HCT116 (cell line): ENCODE measurements around the gene JPT1. TPM values are rescaled to one million over a fixed set of nuclear protein-coding genes. Genes with fewer than 3 reads are reported as not detected.

ENCODE experiments used
- ATAC-seq: fragments of 200-7000 bp; cut with Tn5 transposase; 2 replicates; pipeline ENCODE4 v1.9.1; 2020; ENCODE audit warnings: mild to moderate bottlenecking, moderate library complexity
- BruUV-seq: library from RNA; stranded (reverse); fragments of 400-500 nt; replicated peaks from 2 replicates; lab custom pipeline; 2021; lab: Mats Ljungman, UMichigan
- CTCF ChIA-PET: fragments of 300-600 bp; sonication (Branson Sonifier 250); formaldehyde crosslinking; loops from one replicate; lab custom pipeline; 2021; ENCODE audit warnings: antibody characterized with exemption; lab: Charles Lee
- POLR2A ChIA-PET: fragments of 300-600, 350-600 bp; sonication (Branson Sonifier 250); formaldehyde crosslinking; loops from one replicate; lab custom pipeline; 2021; ENCODE audit warnings: antibody characterized with exemption; lab: Charles Lee
- RAD21 ChIA-PET, 2 experiments: fragments of 300-600 bp; sonication (Branson Sonifier 250); formaldehyde crosslinking; loops; one replicate each; lab custom pipeline; 2023; ENCODE audit warnings: low total read pairs in 2 of 2; ENCODE audit not compliant: uncharacterized antibody in 2 of 2, unreplicated experiment in 2 of 2, low non-redundant PET in 1 of 2; lab: Charles Lee
- DNase-seq: peaks from one replicate; pipeline ENCODE4 v3.0.0-alpha.2; 2010; ENCODE audit warnings: low read depth, low spot score
- H2AFZ ChIP-seq: fragments of 200-600 bp; shearing (Covaris generic), sonication (generic); 2 replicates; pipeline ENCODE4 v1.6.1; 2017; ENCODE audit warnings: low read depth, mixed run types, mixed read lengths, antibody characterized with exemption, low read length; ENCODE audit not compliant: poor library complexity, severe bottlenecking
- H3K27ac ChIP-seq: 2 replicates; pipeline ENCODE4 v1.5.1; 2012; ENCODE audit warnings: low read depth, low read length
- H3K27me3 ChIP-seq: fragments of 200-600 bp; sonication (generic); 2 replicates; pipeline ENCODE4 v1.6.1; 2016; ENCODE audit warnings: mixed run types, low read length, mixed read lengths; ENCODE audit not compliant: insufficient read depth
- H3K36me3 ChIP-seq, 2 experiments: fragments of 200-500 bp in 1 of 2; fragments of 200-600 bp in 1 of 2; sonication (Bioruptor generic) in 1 of 2; sonication (generic) in 1 of 2; 2 replicates each; pipeline versions ENCODE4 v1.5.1 to v1.6.1; 2014 to 2016; ENCODE audit warnings: low read length in 2 of 2, inconsistent platforms in 1 of 2, mixed read lengths in 1 of 2, mixed run types in 1 of 2; ENCODE audit not compliant: insufficient read depth in 2 of 2, control insufficient read depth in 1 of 2
- H3K4me1 ChIP-seq, 2 experiments: fragments of 200-600 bp in 1 of 2; sonication (generic) in 1 of 2; 2 replicates each; pipeline versions ENCODE4 v1.5.1 to v1.6.1; 2012 to 2017; ENCODE audit warnings: low read length in 2 of 2, inconsistent platforms in 1 of 2, mild to moderate bottlenecking in 1 of 2, mixed read lengths in 1 of 2, mixed run types in 1 of 2, moderate library complexity in 1 of 2; ENCODE audit not compliant: insufficient read depth in 2 of 2, control insufficient read depth in 1 of 2
- H3K4me2 ChIP-seq: fragments of 200-600 bp; sonication (generic); 2 replicates; pipeline ENCODE4 v1.6.1; 2017; ENCODE audit warnings: mixed run types, low read length, mixed read lengths
- H3K4me3 ChIP-seq, 2 experiments: fragments of 200-600 bp in 1 of 2; sonication (generic) in 1 of 2; replicated peaks in 1 of 2; 2 replicates each; pipeline ENCODE4 v1.5.1; 2011 to 2016; ENCODE audit warnings: low read length in 2 of 2, control low read depth in 1 of 2, low read depth in 1 of 2, mild to moderate bottlenecking in 1 of 2, mixed read lengths in 1 of 2, mixed run types in 1 of 2
- H3K79me2 ChIP-seq: fragments of 200-600 bp; sonication (generic); 2 replicates; pipeline ENCODE4 v1.6.1; 2017; ENCODE audit warnings: mild to moderate bottlenecking, mixed run types, low read length, moderate library complexity, mixed read lengths; ENCODE audit not compliant: insufficient read depth
- H3K9ac ChIP-seq: fragments of 200-600 bp; sonication (generic); 2 replicates; pipeline ENCODE4 v1.6.1; 2016; ENCODE audit warnings: low read length, mixed read lengths
- H3K9me2 ChIP-seq: fragments of 200-600 bp; sonication (generic), shearing (Covaris generic); 2 replicates; pipeline ENCODE4 v1.6.1; 2017; ENCODE audit warnings: mixed run types, mild to moderate bottlenecking, moderate library complexity; ENCODE audit not compliant: insufficient read depth
- H3K9me3 ChIP-seq, 2 experiments: fragments of 200-500 bp in 1 of 2; fragments of 200-600 bp in 1 of 2; sonication (Bioruptor generic) in 1 of 2; sonication (generic) in 1 of 2; 2 replicates each; pipeline ENCODE4 v1.6.1; 2014 to 2017; ENCODE audit warnings: low read length in 2 of 2, mixed read lengths in 2 of 2, inconsistent platforms in 1 of 2, low read depth in 1 of 2, mild to moderate bottlenecking in 1 of 2, mixed run types in 1 of 2, moderate library complexity in 1 of 2; ENCODE audit not compliant: control insufficient read depth in 1 of 2, insufficient read depth in 1 of 2
- H4K20me1 ChIP-seq: fragments of 200-600 bp; sonication (generic), shearing (Covaris generic); 2 replicates; pipeline ENCODE4 v1.6.1; 2017; ENCODE audit warnings: mixed run types, mild to moderate bottlenecking, moderate library complexity; ENCODE audit not compliant: insufficient read depth
- CBX3 ChIP-seq: IDR thresholded peaks from 2 replicates; pipeline ENCODE4 v1.6.1; 2012; ENCODE audit warnings: low read depth
- CEBPB ChIP-seq: IDR thresholded peaks from 2 replicates; pipeline ENCODE4 v1.6.1; 2012; ENCODE audit warnings: low read depth
- CTCF ChIP-seq, 3 experiments: fragments of 200-600 bp in 1 of 3; sonication (generic) in 1 of 3; IDR thresholded peaks in 2 of 3; conservative IDR thresholded peaks in 1 of 3; 2 replicates each; pipeline ENCODE4 v1.5.1; 2012 to 2017; ENCODE audit warnings: low read depth in 2 of 3, low read length in 2 of 3, antibody characterized with exemption in 1 of 3, borderline replicate concordance in 1 of 3, control low read depth in 1 of 3, mild to moderate bottlenecking in 1 of 3, mixed read lengths in 1 of 3, mixed run types in 1 of 3, moderate library complexity in 1 of 3; ENCODE audit not compliant: insufficient read depth in 1 of 3
- FOSL1 ChIP-seq: IDR thresholded peaks from 2 replicates; pipeline ENCODE4 v1.6.1; 2012; ENCODE audit warnings: low read depth
- JUND ChIP-seq: IDR thresholded peaks from 2 replicates; pipeline ENCODE4 v1.6.1; 2012
- REST ChIP-seq: IDR thresholded peaks from 2 replicates; pipeline ENCODE4 v1.6.1; 2012; ENCODE audit warnings: low read depth
- SIN3A ChIP-seq: IDR thresholded peaks from 2 replicates; pipeline ENCODE4 v1.6.1; 2012; ENCODE audit warnings: low read depth
- SRF ChIP-seq: IDR thresholded peaks from 2 replicates; pipeline ENCODE4 v1.6.1; 2012; ENCODE audit warnings: low read depth
- YY1 ChIP-seq: IDR thresholded peaks from 2 replicates; pipeline ENCODE4 v1.6.1; 2011; ENCODE audit warnings: low read length, low read depth, moderate library complexity, mild to moderate bottlenecking; ENCODE audit not compliant: insufficient replicate concordance; ENCODE audit errors: extremely low read depth
- intact Hi-C: fragments of 100-400 bp; cut with micrococcal nuclease; formaldehyde crosslinking; loops from 2 replicates; pipeline ENCODE4 v1.10.0; 2022
- total RNA-seq: library from RNA; stranded (reverse); gene quantifications from one replicate; pipeline ENCODE4 v1.2.1, GENCODE V29; 2021; ENCODE audit not compliant: unreplicated experiment
- TF ChIP-seq, protein P1 (sequence below): IDR thresholded peaks from 2 replicates; pipeline ENCODE4 v1.6.1; 2012
- TF ChIP-seq, protein P2 (sequence below): IDR thresholded peaks from 2 replicates; pipeline ENCODE4 v1.6.1; 2011; ENCODE audit warnings: mild to moderate bottlenecking, low read length, moderate library complexity; ENCODE audit not compliant: insufficient replicate concordance; ENCODE audit errors: extremely low read depth

The JPT1 gene
- total RNA-seq, 1 experiment from 2014 or later = 575 TPM

DNA sequence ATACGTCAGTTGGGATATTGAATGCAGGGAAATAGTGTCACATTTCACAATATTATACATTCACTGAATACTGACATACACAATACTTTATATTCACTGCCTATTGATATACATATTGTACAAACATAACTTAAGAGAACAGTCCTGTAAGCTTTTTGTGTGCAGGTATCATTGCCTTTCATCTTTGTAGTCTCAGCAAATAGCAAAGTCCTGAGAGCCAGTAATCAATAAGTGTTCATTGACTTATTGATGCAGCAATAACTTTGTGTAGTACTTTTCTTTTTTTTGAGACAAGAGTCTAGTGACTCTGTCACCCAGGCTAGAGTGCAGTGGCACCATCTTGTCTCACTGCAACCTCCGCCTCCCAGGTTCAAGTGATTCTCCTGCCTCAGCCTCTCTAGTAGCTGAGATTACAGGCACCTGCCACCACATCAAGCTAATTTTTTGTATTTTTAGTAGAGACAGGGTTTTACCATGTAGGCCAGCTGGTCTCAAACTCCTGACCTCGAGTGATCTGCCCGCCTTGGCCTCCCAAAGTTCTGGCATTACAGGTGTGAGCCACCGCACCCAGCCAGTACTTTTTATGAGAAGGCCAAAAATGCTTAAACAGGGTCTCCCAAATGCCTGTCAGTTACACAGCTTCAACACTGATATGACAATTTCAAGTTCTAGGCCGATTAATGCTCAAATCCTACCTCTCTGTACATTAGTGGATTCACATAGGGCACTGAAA, 45.7 kb upstream of the JPT1 start (continued):
- no peak for TF ChIP-seq CTCF (IDR thresholded peaks at IDR 0.05 in 2 of 3, conservative IDR thresholded peaks at IDR 0.05 in 1 of 3; ENCODE audit: borderline replicate concordance in 1 of 3, insufficient read depth in 1 of 3, low read depth in 2 of 3, low read length in 2 of 3)

- ChIA-PET CTCF (no interaction called here), POLR2A (no interaction called here), RAD21 (no interaction called here)
- H3K9me3 ChIP-seq = no peaks in the 10 kb centered on the region
- H3K4me2 ChIP-seq = no peak overlapping the region
- H4K20me1 ChIP-seq = no peaks in the 10 kb centered on the region
- H3K27me3 ChIP-seq = no peaks in the 10 kb centered on the region
- no peak overlapping the region for H3K27ac ChIP-seq
- no peak for TF ChIP-seq SRF
- no peak for TF ChIP-seq YY1
- TF ChIP-seq SIN3A = no peak
- TF ChIP-seq JUND = no peak
- TF ChIP-seq, protein P1, sequence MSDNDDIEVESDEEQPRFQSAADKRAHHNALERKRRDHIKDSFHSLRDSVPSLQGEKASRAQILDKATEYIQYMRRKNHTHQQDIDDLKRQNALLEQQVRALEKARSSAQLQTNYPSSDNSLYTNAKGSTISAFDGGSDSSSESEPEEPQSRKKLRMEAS = no peak
- TF ChIP-seq CBX3 = no peak
- no peak for TF ChIP-seq REST
- TF ChIP-seq CEBPB = no peak
- TF ChIP-seq FOSL1 = no peak
- no peak for TF ChIP-seq CTCF (IDR thresholded peaks at IDR 0.05 in 2 of 3, conservative IDR thresholded peaks at IDR 0.05 in 1 of 3; ENCODE audit: borderline replicate concordance in 1 of 3, insufficient read depth in 1 of 3, low read depth in 2 of 3, low read length in 2 of 3)
- TF ChIP-seq, protein P2, sequence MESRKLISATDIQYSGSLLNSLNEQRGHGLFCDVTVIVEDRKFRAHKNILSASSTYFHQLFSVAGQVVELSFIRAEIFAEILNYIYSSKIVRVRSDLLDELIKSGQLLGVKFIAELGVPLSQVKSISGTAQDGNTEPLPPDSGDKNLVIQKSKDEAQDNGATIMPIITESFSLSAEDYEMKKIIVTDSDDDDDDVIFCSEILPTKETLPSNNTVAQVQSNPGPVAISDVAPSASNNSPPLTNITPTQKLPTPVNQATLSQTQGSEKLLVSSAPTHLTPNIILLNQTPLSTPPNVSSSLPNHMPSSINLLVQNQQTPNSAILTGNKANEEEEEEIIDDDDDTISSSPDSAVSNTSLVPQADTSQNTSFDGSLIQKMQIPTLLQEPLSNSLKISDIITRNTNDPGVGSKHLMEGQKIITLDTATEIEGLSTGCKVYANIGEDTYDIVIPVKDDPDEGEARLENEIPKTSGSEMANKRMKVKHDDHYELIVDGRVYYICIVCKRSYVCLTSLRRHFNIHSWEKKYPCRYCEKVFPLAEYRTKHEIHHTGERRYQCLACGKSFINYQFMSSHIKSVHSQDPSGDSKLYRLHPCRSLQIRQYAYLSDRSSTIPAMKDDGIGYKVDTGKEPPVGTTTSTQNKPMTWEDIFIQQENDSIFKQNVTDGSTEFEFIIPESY = no peak
- peaks cover 14 to 20% of the 10 kb centered on the region in 2 experiments for H3K4me1 ChIP-seq
- DNase-seq = no peak
- no peaks in the 10 kb centered on the region for H3K9me2 ChIP-seq
- no peaks in the 10 kb centered on the region for H3K36me3 ChIP-seq
- no peak overlapping the region for H3K9ac ChIP-seq
- no peak for ATAC-seq
- intact Hi-C loops = no loop called here
- no peak overlapping the region for H2AFZ ChIP-seq
- H3K4me3 ChIP-seq = no peak overlapping the region
- BruUV-seq = no TSS peak
- no peaks in the 10 kb centered on the region for H3K79me2 ChIP-seq
Observed at GRCh38 chr17:75194879-75195278, 40.6 kb upstream of the JPT1 start.
